GM10266 (cell line): ENCODE measurements around the gene DOCK9.

ENCODE experiments used
- DNase-seq: peaks from one replicate; pipeline ENCODE4 v3.0.0; 2012; ENCODE audit errors: extremely low spot score
- CTCF ChIP-seq: IDR thresholded peaks from 2 replicates; pipeline ENCODE4 v1.5.1; 2012; ENCODE audit warnings: mild to moderate bottlenecking, low read depth; ENCODE audit not compliant: control insufficient read depth, insufficient read depth; ENCODE audit errors: missing control alignments

Gene DOCK9

GRCh38 chr13:98977568-98978265 is at the start of gene DOCK9:
DOCK9 (minus strand) TSS chr13:98978064; CDS start chr13:98977909, 155 bp downstream.
- no peak for TF ChIP-seq CTCF
- no peak for DNase-seq

- no peak for DNase-seq
- TF ChIP-seq CTCF, result no peak
Measured at GRCh38 chr13:99027260-99027659, 49.4 kb upstream of the DOCK9 start.

GRCh38 chr13:99022941-99023340 is 45.1 kb upstream of the DOCK9 start:
- DNase-seq, result no peak
- no peak for TF ChIP-seq CTCF

- no peak for DNase-seq
- no peak for TF ChIP-seq CTCF
Measured at GRCh38 chr13:99018418-99019180, 40.7 kb upstream of the DOCK9 start.

GRCh38 chr13:99015606-99016490 is 38.0 kb upstream of the DOCK9 start:
- DNase-seq, result no peak
- TF ChIP-seq CTCF, result no peak

GRCh38 chr13:99014522-99014921 is 36.7 kb upstream of the DOCK9 start:
- no peak for DNase-seq
- TF ChIP-seq CTCF, result no peak
